Measurements from ENCODE around the gene SIGLEC8. TPM values are rescaled to one million over a fixed set of nuclear protein-coding genes. Genes with fewer than 3 reads are reported as not detected.

The SIGLEC8 gene
- total RNA-seq, 2 donors from 2014 or later: not detected

DNA sequence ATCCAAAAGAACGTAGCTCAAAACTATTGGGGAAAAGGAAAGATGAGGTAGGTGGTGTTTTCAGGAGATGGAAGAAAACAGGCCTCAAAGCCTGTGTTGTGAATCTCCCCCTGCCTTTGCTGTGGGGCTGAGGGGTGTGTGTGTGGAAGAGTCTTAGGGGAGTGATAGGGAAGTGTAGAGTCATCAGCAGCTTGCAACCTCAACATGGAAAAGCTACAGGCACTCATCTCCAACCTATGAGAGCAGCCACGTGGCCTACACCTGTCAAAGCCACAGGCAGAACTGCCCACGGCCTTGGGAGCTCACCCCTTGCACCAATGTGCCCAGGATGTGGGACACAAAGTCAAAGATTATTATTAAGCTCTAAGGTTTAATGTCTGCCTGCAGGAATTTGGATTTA is 47.6 kb upstream of the SIGLEC8 start:
- no peaks in the 10 kb centered on the region for H3K36me3 Mint-ChIP-seq (ENCODE audit: low read depth)
- H3K9me3 ChIP-seq (ENCODE audit: control insufficient read depth, low read length): peaks cover 4% of the 10 kb centered on the region
- no peak for TF ChIP-seq CTCF (conservative IDR thresholded peaks at IDR 0.05)

DNA sequence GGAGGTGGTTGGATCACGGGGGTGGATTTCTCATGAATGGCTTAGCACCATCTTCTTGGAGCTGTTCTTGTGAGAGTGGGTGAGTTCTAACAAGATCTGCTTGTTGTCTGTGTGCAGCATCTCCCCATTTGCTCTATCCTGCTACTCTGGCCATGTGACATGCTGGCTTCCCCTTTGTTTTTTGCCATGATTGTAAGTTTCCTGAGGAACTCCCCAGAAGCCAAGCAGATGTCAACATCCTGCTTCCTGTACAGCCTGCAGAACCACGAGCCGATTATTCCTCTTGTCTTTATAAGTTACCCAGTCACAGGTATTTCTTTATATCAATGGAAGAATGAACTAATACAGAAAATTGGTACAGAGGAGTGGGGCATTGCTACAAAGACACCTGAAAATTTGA is 45.6 kb upstream of the SIGLEC8 start:
- Mint-ChIP-seq H3K4me1 (no peaks in the 10 kb centered on the region), H3K9me3 (peaks cover 5% of the 10 kb centered on the region), H3K27me3 (ENCODE audit: insufficient read depth) (peaks cover 28% of the 10 kb centered on the region), H3K27ac (no peak overlapping the region), H3K4me3 (no peak overlapping the region), H3K36me3 (ENCODE audit: low read depth) (no peaks in the 10 kb centered on the region)
- H3K4me1 ChIP-seq (ENCODE audit: control insufficient read depth, insufficient read depth, low read length): no peaks in the 10 kb centered on the region
- no peaks in the 10 kb centered on the region for H3K27me3 ChIP-seq (ENCODE audit: control insufficient read depth, insufficient read depth, low read length, poor library complexity, severe bottlenecking)
- H3K4me3 ChIP-seq (ENCODE audit: low read length): no peak overlapping the region
- peaks cover 4% of the 10 kb centered on the region for H3K9me3 ChIP-seq (ENCODE audit: control insufficient read depth, low read length)
- TF ChIP-seq CTCF (conservative IDR thresholded peaks at IDR 0.05): no peak
- no peaks in the 10 kb centered on the region for H3K36me3 ChIP-seq (ENCODE audit: control insufficient read depth, insufficient read depth, low read length)
- DNase-seq: no peak
- no peak overlapping the region for H3K9ac ChIP-seq (ENCODE audit: extremely low read depth, low read length, poor library complexity, severe bottlenecking)
- 0 to 38% methylated on average over 1 to 3 of the region's 3 CpGs for WGBS, 2 experiments (ENCODE audit: insufficient coverage in 1 of 2, insufficient read length in 1 of 2)
- H3K27ac ChIP-seq (ENCODE audit: low read depth, low read length): no peak overlapping the region

More for the DNA sequence above, 47.6 kb upstream of the SIGLEC8 start:
- H3K9ac ChIP-seq (ENCODE audit: extremely low read depth, low read length, poor library complexity, severe bottlenecking): no peak overlapping the region
- DNase-seq: no peak
- H3K4me3 ChIP-seq (ENCODE audit: low read length): no peak overlapping the region
- H3K4me3 Mint-ChIP-seq: no peak overlapping the region
- peaks cover 5% of the 10 kb centered on the region for H3K9me3 Mint-ChIP-seq
- WGBS, 2 experiments (ENCODE audit: insufficient coverage in 1 of 2, insufficient read length in 1 of 2): 46 to 60% methylated on average over 2 to 3 of the region's 3 CpGs
- H3K27me3 ChIP-seq (ENCODE audit: control insufficient read depth, insufficient read depth, low read length, poor library complexity, severe bottlenecking): no peaks in the 10 kb centered on the region
- no peaks in the 10 kb centered on the region for H3K4me1 Mint-ChIP-seq
- H3K27ac ChIP-seq (ENCODE audit: low read depth, low read length): no peak overlapping the region
- peaks cover 34% of the 10 kb centered on the region for H3K27me3 Mint-ChIP-seq (ENCODE audit: insufficient read depth)
- H3K4me1 ChIP-seq (ENCODE audit: control insufficient read depth, insufficient read depth, low read length): no peaks in the 10 kb centered on the region
- H3K36me3 ChIP-seq (ENCODE audit: control insufficient read depth, insufficient read depth, low read length): no peaks in the 10 kb centered on the region
- H3K27ac Mint-ChIP-seq: no peak overlapping the region

DNA sequence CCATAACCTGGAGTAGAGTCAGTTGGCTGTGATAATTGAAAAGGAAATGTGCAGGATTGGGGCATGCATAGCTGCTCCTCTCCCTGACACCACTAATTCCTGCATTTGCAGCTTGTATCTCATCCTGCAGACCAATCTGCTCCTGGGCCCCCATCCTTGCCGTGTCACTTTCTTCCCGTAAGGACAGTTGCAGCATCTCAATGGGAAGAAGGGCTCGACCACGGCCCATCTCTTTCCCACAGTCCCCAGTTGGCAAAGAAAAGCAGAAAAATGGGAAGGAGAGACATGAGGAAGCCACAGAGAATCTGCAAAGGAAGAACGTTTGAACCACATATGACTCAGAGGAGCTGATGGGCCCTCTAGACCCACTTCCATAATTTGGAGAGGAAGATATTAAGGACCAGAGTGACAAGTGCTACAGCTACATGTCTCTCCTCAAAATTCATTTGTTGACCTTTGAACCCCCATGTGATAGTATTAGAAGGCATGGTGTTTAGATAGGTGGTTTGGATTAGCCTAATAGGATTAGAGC is 45.1 kb upstream of the SIGLEC8 start:
- 75 to 83% methylated on average over 3 to 5 of the region's 5 CpGs for WGBS, 2 experiments (ENCODE audit: insufficient coverage in 1 of 2, insufficient read length in 1 of 2)
- no peak overlapping the region for H3K4me3 ChIP-seq (ENCODE audit: low read length)
- no peak for DNase-seq
- Mint-ChIP-seq H3K27me3 (ENCODE audit: insufficient read depth) (peaks cover 28% of the 10 kb centered on the region), H3K9me3 (peaks cover 5% of the 10 kb centered on the region), H3K4me1 (no peaks in the 10 kb centered on the region), H3K4me3 (no peak overlapping the region), H3K36me3 (ENCODE audit: low read depth) (no peaks in the 10 kb centered on the region), H3K27ac (no peak overlapping the region)
- H3K9ac ChIP-seq (ENCODE audit: extremely low read depth, low read length, poor library complexity, severe bottlenecking): no peak overlapping the region
- peaks cover 4% of the 10 kb centered on the region for H3K9me3 ChIP-seq (ENCODE audit: control insufficient read depth, low read length)
- no peaks in the 10 kb centered on the region for H3K4me1 ChIP-seq (ENCODE audit: control insufficient read depth, insufficient read depth, low read length)
- no peak overlapping the region for H3K27ac ChIP-seq (ENCODE audit: low read depth, low read length)
- TF ChIP-seq CTCF (conservative IDR thresholded peaks at IDR 0.05): no peak
- no peaks in the 10 kb centered on the region for H3K27me3 ChIP-seq (ENCODE audit: control insufficient read depth, insufficient read depth, low read length, poor library complexity, severe bottlenecking)
- no peaks in the 10 kb centered on the region for H3K36me3 ChIP-seq (ENCODE audit: control insufficient read depth, insufficient read depth, low read length)

Measured in endodermal cell (in vitro differentiated cells).